VCaP (cell line): ENCODE data around the gene TMEM178B.

Experiments used
- H3K27ac ChIP-seq: fragments of 450-650 bp; 2 replicates; pipeline ENCODE4 v1.5.1; 2017
- CTCF ChIP-seq: fragments of 450-650 bp; conservative IDR thresholded peaks from 2 replicates; pipeline ENCODE4 v1.5.1; 2017; ENCODE audit warnings: mild to moderate bottlenecking, moderate library complexity

TMEM178B gene

GRCh38 chr7:141290973-141291372, 217.1 kb downstream of the TMEM178B start:
- no peak overlapping the region for H3K27ac ChIP-seq
- TF ChIP-seq CTCF: no peak

- no peak overlapping the region for H3K27ac ChIP-seq
- no peak for TF ChIP-seq CTCF
Measured at GRCh38 chr7:141291541-141291940, 217.7 kb downstream of the TMEM178B start.

GRCh38 chr7:141294143-141294829, 220.4 kb downstream of the TMEM178B start:
- H3K27ac ChIP-seq: no peak overlapping the region
- TF ChIP-seq CTCF: no peak

- H3K27ac ChIP-seq: no peak overlapping the region
- TF ChIP-seq CTCF: no peak
Measured at GRCh38 chr7:141295367-141295895, 221.6 kb downstream of the TMEM178B start.

- TF ChIP-seq CTCF: no peak
- H3K27ac ChIP-seq: no peak overlapping the region
Measured at GRCh38 chr7:141300816-141301215, 227.0 kb downstream of the TMEM178B start.

- no peak for TF ChIP-seq CTCF
- no peak overlapping the region for H3K27ac ChIP-seq
Measured at GRCh38 chr7:141301544-141301943, 227.7 kb downstream of the TMEM178B start.

- no peak overlapping the region for H3K27ac ChIP-seq
- no peak for TF ChIP-seq CTCF
Measured at GRCh38 chr7:141302617-141303016, 228.8 kb downstream of the TMEM178B start.
